WTC11 (cell line): ENCODE data around the gene TTC33.

ENCODE experiments used
- CTCF ChIP-seq: fragments of 200-600 bp; IDR thresholded peaks from 2 replicates; pipeline ENCODE4 v1.8.0; 2022; ENCODE audit warnings: antibody characterized with exemption
- USF2 ChIP-seq: sonication (generic); formaldehyde crosslinking; IDR thresholded peaks from 2 replicates; pipeline ENCODE4 v1.8.1; 2023; ENCODE audit warnings: mild to moderate bottlenecking, missing genetic modification reagents, moderate library complexity

- no peak for TF ChIP-seq USF2 (CRISPR knock-in tag)
- TF ChIP-seq CTCF, result no peak
Observed at GRCh38 chr5:40490464-40491111, 265.2 kb downstream of the TTC33 start.
